HCT116 (cell line): ENCODE data around the gene BMAL1. TPM values are rescaled to one million over a fixed set of nuclear protein-coding genes. Genes with fewer than 3 reads are reported as not detected.

Experiments used
- ATAC-seq: fragments of 200-7000 bp; cut with Tn5 transposase; 2 replicates; pipeline ENCODE4 v1.9.1; 2020; ENCODE audit warnings: mild to moderate bottlenecking, moderate library complexity
- BruUV-seq: library from RNA; stranded (reverse); fragments of 400-500 nt; replicated peaks from 2 replicates; lab custom pipeline; 2021; lab: Mats Ljungman, UMichigan
- CTCF ChIA-PET: fragments of 300-600 bp; sonication (Branson Sonifier 250); formaldehyde crosslinking; loops from one replicate; lab custom pipeline; 2021; ENCODE audit warnings: antibody characterized with exemption; lab: Charles Lee
- POLR2A ChIA-PET: fragments of 300-600, 350-600 bp; sonication (Branson Sonifier 250); formaldehyde crosslinking; loops from one replicate; lab custom pipeline; 2021; ENCODE audit warnings: antibody characterized with exemption; lab: Charles Lee
- RAD21 ChIA-PET, 2 experiments: fragments of 300-600 bp; sonication (Branson Sonifier 250); formaldehyde crosslinking; loops; one replicate each; lab custom pipeline; 2023; ENCODE audit warnings: low total read pairs in 2 of 2; ENCODE audit not compliant: uncharacterized antibody in 2 of 2, unreplicated experiment in 2 of 2, low non-redundant PET in 1 of 2; lab: Charles Lee
- DNase-seq: peaks from one replicate; pipeline ENCODE4 v3.0.0-alpha.2; 2010; ENCODE audit warnings: low read depth, low spot score
- H2AFZ ChIP-seq: fragments of 200-600 bp; shearing (Covaris generic), sonication (generic); 2 replicates; pipeline ENCODE4 v1.6.1; 2017; ENCODE audit warnings: low read depth, mixed run types, mixed read lengths, antibody characterized with exemption, low read length; ENCODE audit not compliant: poor library complexity, severe bottlenecking
- H3K27ac ChIP-seq: 2 replicates; pipeline ENCODE4 v1.5.1; 2012; ENCODE audit warnings: low read depth, low read length
- H3K27me3 ChIP-seq: fragments of 200-600 bp; sonication (generic); 2 replicates; pipeline ENCODE4 v1.6.1; 2016; ENCODE audit warnings: mixed run types, low read length, mixed read lengths; ENCODE audit not compliant: insufficient read depth
- H3K36me3 ChIP-seq, 2 experiments: fragments of 200-500 bp in 1 of 2; fragments of 200-600 bp in 1 of 2; sonication (Bioruptor generic) in 1 of 2; sonication (generic) in 1 of 2; 2 replicates each; pipeline versions ENCODE4 v1.5.1 to v1.6.1; 2014 to 2016; ENCODE audit warnings: low read length in 2 of 2, inconsistent platforms in 1 of 2, mixed read lengths in 1 of 2, mixed run types in 1 of 2; ENCODE audit not compliant: insufficient read depth in 2 of 2, control insufficient read depth in 1 of 2
- H3K4me1 ChIP-seq, 2 experiments: fragments of 200-600 bp in 1 of 2; sonication (generic) in 1 of 2; 2 replicates each; pipeline versions ENCODE4 v1.5.1 to v1.6.1; 2012 to 2017; ENCODE audit warnings: low read length in 2 of 2, inconsistent platforms in 1 of 2, mild to moderate bottlenecking in 1 of 2, mixed read lengths in 1 of 2, mixed run types in 1 of 2, moderate library complexity in 1 of 2; ENCODE audit not compliant: insufficient read depth in 2 of 2, control insufficient read depth in 1 of 2
- H3K4me2 ChIP-seq: fragments of 200-600 bp; sonication (generic); 2 replicates; pipeline ENCODE4 v1.6.1; 2017; ENCODE audit warnings: mixed run types, low read length, mixed read lengths
- H3K4me3 ChIP-seq, 2 experiments: fragments of 200-600 bp in 1 of 2; sonication (generic) in 1 of 2; replicated peaks in 1 of 2; 2 replicates each; pipeline ENCODE4 v1.5.1; 2011 to 2016; ENCODE audit warnings: low read length in 2 of 2, control low read depth in 1 of 2, low read depth in 1 of 2, mild to moderate bottlenecking in 1 of 2, mixed read lengths in 1 of 2, mixed run types in 1 of 2
- H3K79me2 ChIP-seq: fragments of 200-600 bp; sonication (generic); 2 replicates; pipeline ENCODE4 v1.6.1; 2017; ENCODE audit warnings: mild to moderate bottlenecking, mixed run types, low read length, moderate library complexity, mixed read lengths; ENCODE audit not compliant: insufficient read depth
- H3K9ac ChIP-seq: fragments of 200-600 bp; sonication (generic); 2 replicates; pipeline ENCODE4 v1.6.1; 2016; ENCODE audit warnings: low read length, mixed read lengths
- H3K9me2 ChIP-seq: fragments of 200-600 bp; sonication (generic), shearing (Covaris generic); 2 replicates; pipeline ENCODE4 v1.6.1; 2017; ENCODE audit warnings: mixed run types, mild to moderate bottlenecking, moderate library complexity; ENCODE audit not compliant: insufficient read depth
- H3K9me3 ChIP-seq, 2 experiments: fragments of 200-500 bp in 1 of 2; fragments of 200-600 bp in 1 of 2; sonication (Bioruptor generic) in 1 of 2; sonication (generic) in 1 of 2; 2 replicates each; pipeline ENCODE4 v1.6.1; 2014 to 2017; ENCODE audit warnings: low read length in 2 of 2, mixed read lengths in 2 of 2, inconsistent platforms in 1 of 2, low read depth in 1 of 2, mild to moderate bottlenecking in 1 of 2, mixed run types in 1 of 2, moderate library complexity in 1 of 2; ENCODE audit not compliant: control insufficient read depth in 1 of 2, insufficient read depth in 1 of 2
- H4K20me1 ChIP-seq: fragments of 200-600 bp; sonication (generic), shearing (Covaris generic); 2 replicates; pipeline ENCODE4 v1.6.1; 2017; ENCODE audit warnings: mixed run types, mild to moderate bottlenecking, moderate library complexity; ENCODE audit not compliant: insufficient read depth
- CBX3 ChIP-seq: IDR thresholded peaks from 2 replicates; pipeline ENCODE4 v1.6.1; 2012; ENCODE audit warnings: low read depth
- CEBPB ChIP-seq: IDR thresholded peaks from 2 replicates; pipeline ENCODE4 v1.6.1; 2012; ENCODE audit warnings: low read depth
- CTCF ChIP-seq, 3 experiments: fragments of 200-600 bp in 1 of 3; sonication (generic) in 1 of 3; IDR thresholded peaks in 2 of 3; conservative IDR thresholded peaks in 1 of 3; 2 replicates each; pipeline ENCODE4 v1.5.1; 2012 to 2017; ENCODE audit warnings: low read depth in 2 of 3, low read length in 2 of 3, antibody characterized with exemption in 1 of 3, borderline replicate concordance in 1 of 3, control low read depth in 1 of 3, mild to moderate bottlenecking in 1 of 3, mixed read lengths in 1 of 3, mixed run types in 1 of 3, moderate library complexity in 1 of 3; ENCODE audit not compliant: insufficient read depth in 1 of 3
- EGR1 ChIP-seq: IDR thresholded peaks from 2 replicates; pipeline ENCODE4 v1.6.1; 2012; ENCODE audit warnings: low read depth
- ELF1 ChIP-seq: IDR thresholded peaks from 2 replicates; pipeline ENCODE4 v1.6.1; 2012; ENCODE audit warnings: low read depth, borderline replicate concordance
- EZH2 ChIP-seq: fragments of 200-600 bp; sonication (generic); IDR thresholded peaks from 2 replicates; pipeline ENCODE4 v1.6.1; 2017; ENCODE audit warnings: antibody characterized with exemption, mixed run types
- JUND ChIP-seq: IDR thresholded peaks from 2 replicates; pipeline ENCODE4 v1.6.1; 2012
- MAX ChIP-seq: IDR thresholded peaks from 2 replicates; pipeline ENCODE4 v1.6.1; 2012
- POLR2A ChIP-seq: IDR thresholded peaks from 2 replicates; pipeline ENCODE4 v1.7.0; 2011; ENCODE audit warnings: borderline replicate concordance; ENCODE audit not compliant: insufficient read depth, insufficient read length; ENCODE audit errors: extremely low read depth
- RAD21 ChIP-seq: IDR thresholded peaks from 2 replicates; pipeline ENCODE4 v1.6.1; 2012; ENCODE audit warnings: low read depth, mild to moderate bottlenecking
- REST ChIP-seq: IDR thresholded peaks from 2 replicates; pipeline ENCODE4 v1.6.1; 2012; ENCODE audit warnings: low read depth
- SIN3A ChIP-seq: IDR thresholded peaks from 2 replicates; pipeline ENCODE4 v1.6.1; 2012; ENCODE audit warnings: low read depth
- SP1 ChIP-seq: IDR thresholded peaks from 2 replicates; pipeline ENCODE4 v1.6.1; 2012; ENCODE audit warnings: low read depth
- TCF7L2 ChIP-seq: IDR thresholded peaks from 2 replicates; pipeline ENCODE4 v1.7.0; 2011; ENCODE audit warnings: borderline replicate concordance, inconsistent platforms; ENCODE audit not compliant: insufficient read depth, insufficient read length; ENCODE audit errors: extremely low read depth
- YY1 ChIP-seq: IDR thresholded peaks from 2 replicates; pipeline ENCODE4 v1.6.1; 2011; ENCODE audit warnings: low read length, low read depth, moderate library complexity, mild to moderate bottlenecking; ENCODE audit not compliant: insufficient replicate concordance; ENCODE audit errors: extremely low read depth
- ZFX ChIP-seq: fragments of 450-650 bp; IDR thresholded peaks from 2 replicates; pipeline ENCODE4 v1.6.1; 2017
- ZNF274 ChIP-seq: fragments of 200-500 bp; sonication (Bioruptor generic); IDR thresholded peaks from 2 replicates; pipeline ENCODE4 v1.6.1; 2014; ENCODE audit warnings: mild to moderate bottlenecking, low read depth, low read length, inconsistent platforms
- intact Hi-C: fragments of 100-400 bp; cut with micrococcal nuclease; formaldehyde crosslinking; loops from 2 replicates; pipeline ENCODE4 v1.10.0; 2022
- total RNA-seq: library from RNA; stranded (reverse); gene quantifications from one replicate; pipeline ENCODE4 v1.2.1, GENCODE V29; 2021; ENCODE audit not compliant: unreplicated experiment

The BMAL1 gene
- total RNA-seq, 1 experiment from 2014 or later: 17.6 TPM

GRCh38 chr11:13291361-13291760 lies 13.8 kb downstream of the BMAL1 start (continued):
- no peak for TF ChIP-seq SIN3A
- TF ChIP-seq CBX3: no peak
- no peak for TF ChIP-seq CEBPB
- TF ChIP-seq MAX: no peak
- TF ChIP-seq EZH2: no peak
- no peak for TF ChIP-seq SP1
- no peak for TF ChIP-seq ELF1
- TF ChIP-seq RAD21: no peak
- TF ChIP-seq ZNF274: no peak

GRCh38 chr11:13291800-13292199 lies 14.2 kb downstream of the BMAL1 start:
- H3K36me3 ChIP-seq: no peaks in the 10 kb centered on the region
- ATAC-seq (no peak), DNase-seq (no peak)
- ChIA-PET CTCF (no interaction called here), POLR2A (no interaction called here), RAD21 (no interaction called here)
- no peak overlapping the region for H3K9ac ChIP-seq
- H3K4me1 ChIP-seq: no peaks in the 10 kb centered on the region; a peak in 1 of 4 replicates
- intact Hi-C loops: no loop called here
- no peak overlapping the region for H3K4me3 ChIP-seq
- H3K9me2 ChIP-seq: no peaks in the 10 kb centered on the region
- H3K9me3 ChIP-seq: no peaks in the 10 kb centered on the region
- TF ChIP-seq SIN3A (no peak), ZNF274 (no peak), EZH2 (no peak), REST (no peak), EGR1 (no peak), POLR2A (no peak), CBX3 (no peak), SP1 (no peak), ZFX (no peak), MAX (no peak), CTCF (IDR thresholded peaks at IDR 0.05 in 2 of 3, conservative IDR thresholded peaks at IDR 0.05 in 1 of 3; ENCODE audit: borderline replicate concordance in 1 of 3, insufficient read depth in 1 of 3, low read depth in 2 of 3, low read length in 2 of 3) (no peak), JUND (no peak), TCF7L2 (no peak), YY1 (no peak)
- no peaks in the 10 kb centered on the region for H3K79me2 ChIP-seq
- H3K27ac ChIP-seq: no peak overlapping the region
- no peaks in the 10 kb centered on the region for H3K27me3 ChIP-seq
- no TSS peak for BruUV-seq
- H3K4me2 ChIP-seq: no peak overlapping the region
- H4K20me1 ChIP-seq: no peaks in the 10 kb centered on the region
- no peak overlapping the region for H2AFZ ChIP-seq
